ENCODE data around the gene FBLIM1. TPM values are rescaled to one million over a fixed set of nuclear protein-coding genes. Genes with fewer than 3 reads are reported as not detected.

The FBLIM1 gene
- total and polyA plus RNA-seq, 2 donors from 2014 or later: 16.6 to 89.3 TPM

GRCh38 chr1:15750924-15751323 is 7.7 kb upstream of the FBLIM1 start:
- Histone ChIP-seq H3K27ac (ENCODE audit: low read depth in 2 of 2, low read length in 2 of 2) (no peak overlapping the region), H3K27me3 (ENCODE audit: control insufficient read depth, insufficient read depth, low read length) (no peaks in the 10 kb centered on the region), H3K36me3 (ENCODE audit: control insufficient read depth in 2 of 3, insufficient read depth in 3 of 3, low read length in 3 of 3) (no peaks in the 10 kb centered on the region), H3K9me3 (ENCODE audit: control insufficient read depth in 2 of 3, insufficient read depth in 1 of 3, low read length in 3 of 3) (no peaks in the 10 kb centered on the region), H3K4me3 (ENCODE audit: low read length in 3 of 3) (no peak overlapping the region), H3K9ac (ENCODE audit: low read length in 3 of 3) (no peak overlapping the region), H3K4me1 (ENCODE audit: control insufficient read depth in 2 of 3, insufficient read depth in 2 of 3, low read depth in 1 of 3, low read length in 3 of 3) (peaks cover 0 to 15% (median 0%) of the 10 kb centered on the region in 3 donors)
- intact Hi-C loops (cut with DNase I): no loop called here
- FAIRE-seq (no peak), DNase-seq (peak in 1 of 5 donors; percentile 53)
- TF ChIP-seq CTCF (IDR thresholded peaks at IDR 0.05; ENCODE audit: borderline replicate concordance, extremely low read depth, insufficient read depth): no peak

- H3K4me3 ChIP-seq (ENCODE audit: low read length in 3 of 3): no peak overlapping the region
- TF ChIP-seq CTCF (IDR thresholded peaks at IDR 0.05; ENCODE audit: borderline replicate concordance, extremely low read depth, insufficient read depth): no peak
- DNase-seq (no peak), FAIRE-seq (no peak)
- H3K9me3 ChIP-seq (ENCODE audit: control insufficient read depth in 2 of 3, insufficient read depth in 1 of 3, low read length in 3 of 3): no peaks in the 10 kb centered on the region
- H3K9ac ChIP-seq (ENCODE audit: low read length in 3 of 3): no peak overlapping the region
- H3K27ac ChIP-seq (ENCODE audit: low read depth in 2 of 2, low read length in 2 of 2): no peak overlapping the region
- intact Hi-C loops (cut with DNase I): no loop called here
- H3K4me1 ChIP-seq (ENCODE audit: control insufficient read depth in 2 of 3, insufficient read depth in 2 of 3, low read depth in 1 of 3, low read length in 3 of 3): peaks cover 0 to 15% (median 0%) of the 10 kb centered on the region in 3 donors
- H3K36me3 ChIP-seq (ENCODE audit: control insufficient read depth in 2 of 3, insufficient read depth in 3 of 3, low read length in 3 of 3): no peaks in the 10 kb centered on the region
- no peaks in the 10 kb centered on the region for H3K27me3 ChIP-seq (ENCODE audit: control insufficient read depth, insufficient read depth, low read length)
Measured at GRCh38 chr1:15751717-15752116, 6.9 kb upstream of the FBLIM1 start.

- DNase-seq: no peak
- H3K27ac ChIP-seq (ENCODE audit: low read depth in 2 of 2, low read length in 2 of 2): no peak overlapping the region
Measured at GRCh38 chr1:15753776-15754175, 4.8 kb upstream of the FBLIM1 start.

More at GRCh38 chr1:15753776-15754175, 4.8 kb upstream of the FBLIM1 start:
- Histone ChIP-seq H3K4me1 (ENCODE audit: control insufficient read depth in 2 of 3, insufficient read depth in 2 of 3, low read depth in 1 of 3, low read length in 3 of 3) (peaks cover 0 to 9% (median 0%) of the 10 kb centered on the region in 3 donors), H3K9me3 (ENCODE audit: control insufficient read depth in 2 of 3, insufficient read depth in 1 of 3, low read length in 3 of 3) (no peaks in the 10 kb centered on the region), H3K9ac (ENCODE audit: low read length in 3 of 3) (no peak overlapping the region), H3K4me3 (ENCODE audit: low read length in 3 of 3) (no peak overlapping the region), H3K27me3 (ENCODE audit: control insufficient read depth, insufficient read depth, low read length) (no peaks in the 10 kb centered on the region), H3K36me3 (ENCODE audit: control insufficient read depth in 2 of 3, insufficient read depth in 3 of 3, low read length in 3 of 3) (no peaks in the 10 kb centered on the region)
- intact Hi-C loops (cut with DNase I): no loop called here
- no peak for TF ChIP-seq CTCF (IDR thresholded peaks at IDR 0.05; ENCODE audit: borderline replicate concordance, extremely low read depth, insufficient read depth)
- FAIRE-seq: no peak

Data from kidney (tissue), 14 donors.